Ovary (tissue), 3 donors: ENCODE measurements around the gene LENG9.

ENCODE experiments used
- EP300 ChIP-seq: sonication (generic); formaldehyde crosslinking; IDR thresholded peaks from one replicate; pipeline ENCODE4 v1.6.1; 2017; ENCODE audit warnings: antibody characterized with exemption
- POLR2A ChIP-seq: fragments of 450-650 bp; IDR thresholded peaks from one replicate; pipeline ENCODE4 v1.6.1; 2017; ENCODE audit warnings: antibody characterized with exemption, mild to moderate bottlenecking, moderate library complexity
- TF ChIP-seq, protein P1 (sequence below), 3 donors: fragments of 450-650 bp in 2 of 3; fragments of 200-600 bp in 1 of 3; IDR thresholded peaks; one replicate each; pipeline versions ENCODE4 v1.5.1 to v1.8.0; 2016 to 2022; ENCODE audit warnings: antibody characterized with exemption in 3 of 3, mild to moderate bottlenecking in 1 of 3
- donor health status: DM: no; HTN: no; CAD: no.

DNA sequence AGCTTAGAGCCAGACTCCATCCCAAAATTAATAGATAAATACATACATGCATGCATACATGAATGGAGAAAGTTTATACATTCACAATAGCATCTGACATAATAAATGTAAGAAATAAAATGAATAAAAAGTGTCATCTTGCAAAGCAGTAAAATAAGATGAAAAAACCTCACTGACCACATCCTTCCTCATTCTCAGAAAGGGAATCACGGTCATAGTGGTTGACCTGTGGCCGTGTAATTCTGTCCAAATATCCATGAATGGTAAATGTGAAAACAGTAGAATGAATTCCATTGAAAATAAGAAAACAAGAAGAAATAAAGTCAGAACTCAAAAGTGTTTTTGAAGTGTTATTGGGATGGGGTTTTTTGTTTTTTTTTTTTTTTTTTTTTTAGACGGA, 19.3 kb upstream of the LENG9 start:
- TF ChIP-seq, protein P1, sequence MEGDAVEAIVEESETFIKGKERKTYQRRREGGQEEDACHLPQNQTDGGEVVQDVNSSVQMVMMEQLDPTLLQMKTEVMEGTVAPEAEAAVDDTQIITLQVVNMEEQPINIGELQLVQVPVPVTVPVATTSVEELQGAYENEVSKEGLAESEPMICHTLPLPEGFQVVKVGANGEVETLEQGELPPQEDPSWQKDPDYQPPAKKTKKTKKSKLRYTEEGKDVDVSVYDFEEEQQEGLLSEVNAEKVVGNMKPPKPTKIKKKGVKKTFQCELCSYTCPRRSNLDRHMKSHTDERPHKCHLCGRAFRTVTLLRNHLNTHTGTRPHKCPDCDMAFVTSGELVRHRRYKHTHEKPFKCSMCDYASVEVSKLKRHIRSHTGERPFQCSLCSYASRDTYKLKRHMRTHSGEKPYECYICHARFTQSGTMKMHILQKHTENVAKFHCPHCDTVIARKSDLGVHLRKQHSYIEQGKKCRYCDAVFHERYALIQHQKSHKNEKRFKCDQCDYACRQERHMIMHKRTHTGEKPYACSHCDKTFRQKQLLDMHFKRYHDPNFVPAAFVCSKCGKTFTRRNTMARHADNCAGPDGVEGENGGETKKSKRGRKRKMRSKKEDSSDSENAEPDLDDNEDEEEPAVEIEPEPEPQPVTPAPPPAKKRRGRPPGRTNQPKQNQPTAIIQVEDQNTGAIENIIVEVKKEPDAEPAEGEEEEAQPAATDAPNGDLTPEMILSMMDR (IDR thresholded peaks at IDR 0.05), result no peak
- TF ChIP-seq POLR2A, result no peak
- TF ChIP-seq EP300, result no peak
